HG03457 (cell line): ENCODE results near the gene FAM216B.
"Not testable (repeated sequence)": the region's sequence is repeated elsewhere in the genome, so short reads cannot be mapped to it uniquely, and the experiment has no call there.

Experiments used
- ATAC-seq: cut with Tn5 transposase; IDR thresholded peaks from one replicate; pipeline ENCODE4 v1.9.1; 2021; ENCODE audit warnings: moderate number of reproducible peaks; ENCODE audit not compliant: unreplicated experiment

Gene FAM216B

DNA sequence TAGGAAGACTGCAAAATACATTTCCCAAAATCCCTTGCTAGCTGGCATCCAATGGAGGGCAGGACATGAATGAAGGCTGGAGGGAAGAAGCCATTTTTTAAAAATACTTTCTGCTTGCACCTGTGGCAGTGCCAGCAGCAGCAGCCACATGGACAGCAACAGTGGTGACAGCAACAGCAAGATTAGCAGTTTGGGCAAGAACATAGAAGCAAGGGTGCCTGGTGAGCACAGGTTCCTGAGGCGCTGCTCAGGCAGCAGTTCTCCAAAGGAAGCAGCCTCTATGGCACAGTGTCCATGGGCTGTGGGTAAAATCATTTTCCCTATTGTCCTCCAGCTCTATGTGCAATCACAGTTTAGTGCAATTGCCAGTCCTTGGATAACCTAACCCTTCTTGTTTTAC, 1.3 kb upstream of the FAM216B start:
- ATAC-seq, result no peak

DNA sequence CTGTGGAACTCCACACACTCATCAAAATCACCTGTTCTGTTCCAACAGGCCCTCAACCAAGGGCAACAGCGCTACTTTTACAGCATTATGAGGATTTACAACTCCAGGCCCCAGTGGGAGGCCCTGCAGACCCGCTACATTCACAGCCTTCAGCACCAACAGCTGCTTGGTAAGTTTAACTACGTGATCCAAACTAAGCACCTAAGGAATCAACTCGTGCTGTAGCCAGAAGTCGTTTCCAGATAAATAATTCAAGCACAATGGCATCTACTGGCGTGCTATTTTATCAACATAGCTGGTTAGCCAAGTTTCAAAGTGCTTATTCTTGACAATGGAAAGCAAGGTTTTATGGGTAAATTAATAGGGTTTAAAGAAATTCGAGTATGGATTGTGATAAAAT, 5.3 kb downstream of the FAM216B start:
- no peak for ATAC-seq

DNA sequence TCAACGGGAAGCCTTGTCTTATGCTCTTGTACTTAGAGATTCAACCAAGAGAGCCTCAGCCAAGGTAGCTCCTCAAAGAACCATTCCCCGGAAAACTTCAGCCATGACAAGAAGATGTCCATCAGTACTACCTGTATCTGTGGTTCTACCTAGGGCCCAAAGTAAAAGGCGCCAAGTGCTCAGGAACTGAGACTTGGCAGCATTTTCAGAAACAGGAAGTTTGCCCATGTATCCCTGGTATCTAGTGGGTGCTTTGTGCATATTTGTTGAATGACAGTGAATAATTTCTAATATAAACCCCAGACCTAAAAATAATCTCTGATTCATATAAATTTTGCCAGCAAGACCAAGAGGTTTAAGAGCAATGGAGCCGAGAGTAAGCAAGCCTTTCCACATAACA, 7.2 kb downstream of the FAM216B start:
- ATAC-seq, result no peak

DNA sequence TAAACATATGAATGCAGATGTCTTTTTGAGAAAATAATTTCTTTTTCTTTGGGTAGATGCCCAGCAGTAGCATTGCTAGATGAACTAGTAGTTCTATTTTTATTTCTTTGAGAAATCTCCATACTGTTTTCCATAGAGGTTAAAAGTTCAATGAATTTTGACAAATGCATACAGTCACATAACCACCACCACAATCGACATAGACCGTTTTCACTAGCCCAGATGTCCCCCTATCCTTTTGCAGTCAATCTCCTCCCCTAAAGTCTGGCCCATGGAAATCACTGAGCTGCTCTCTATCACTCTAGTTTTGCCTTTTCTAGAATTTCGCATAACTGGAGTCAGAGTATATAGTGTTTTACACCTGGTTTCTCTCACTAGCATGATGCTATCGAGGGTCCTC, 10.8 kb downstream of the FAM216B start:
- ATAC-seq, result no peak

DNA sequence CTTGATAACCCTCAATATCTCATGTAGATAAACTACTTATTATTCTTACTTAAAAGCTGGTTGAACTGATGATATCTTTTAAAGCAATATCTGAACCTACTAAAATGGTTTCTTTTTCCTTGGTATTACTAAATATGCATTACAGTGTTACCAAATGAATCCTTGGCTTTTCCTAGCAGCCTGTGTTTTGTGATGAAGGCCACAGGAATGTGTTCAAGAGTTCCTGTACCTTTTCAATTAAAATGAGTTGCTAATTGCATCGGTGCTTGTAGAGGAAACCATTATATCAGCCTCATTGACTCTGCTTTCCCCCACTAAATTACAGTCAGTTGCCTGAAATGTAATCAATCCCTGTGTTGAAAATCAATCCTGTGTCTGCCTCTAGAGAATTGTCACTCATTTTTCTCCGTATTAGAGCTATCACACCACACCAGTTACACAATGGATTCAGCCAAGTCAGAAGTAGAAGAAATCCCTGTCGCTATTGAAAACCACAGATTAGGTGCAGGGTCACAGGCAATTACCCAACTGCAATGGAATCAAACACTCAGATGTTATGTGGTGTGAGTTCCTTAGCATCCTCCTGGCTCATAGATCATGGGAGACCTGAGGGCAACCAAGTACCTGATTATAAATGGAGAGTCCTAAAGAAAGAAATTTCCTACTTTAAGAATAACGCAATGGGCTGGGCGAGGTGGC, 13.3 kb downstream of the FAM216B start:
- ATAC-seq, result no peak

DNA sequence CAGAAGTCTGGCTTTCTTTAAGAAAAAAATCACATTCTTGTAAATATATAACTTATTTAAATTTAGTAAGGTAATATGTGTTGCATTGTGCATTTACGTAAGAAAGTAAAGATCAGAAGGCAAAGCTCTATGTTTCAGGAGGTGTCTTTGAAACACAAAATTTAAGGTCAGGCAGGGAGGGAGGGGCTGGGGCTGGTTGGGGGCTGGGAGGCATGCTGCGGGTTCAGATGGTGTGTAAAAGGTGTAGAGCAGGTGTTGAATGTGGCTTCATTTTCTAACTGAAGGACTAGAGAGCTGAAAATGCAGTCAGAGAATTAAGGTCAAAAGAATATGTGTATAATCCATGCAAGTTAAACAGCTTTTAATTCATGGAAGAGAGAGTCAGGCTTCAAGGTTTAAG, 14.3 kb downstream of the FAM216B start:
- no peak for ATAC-seq

DNA sequence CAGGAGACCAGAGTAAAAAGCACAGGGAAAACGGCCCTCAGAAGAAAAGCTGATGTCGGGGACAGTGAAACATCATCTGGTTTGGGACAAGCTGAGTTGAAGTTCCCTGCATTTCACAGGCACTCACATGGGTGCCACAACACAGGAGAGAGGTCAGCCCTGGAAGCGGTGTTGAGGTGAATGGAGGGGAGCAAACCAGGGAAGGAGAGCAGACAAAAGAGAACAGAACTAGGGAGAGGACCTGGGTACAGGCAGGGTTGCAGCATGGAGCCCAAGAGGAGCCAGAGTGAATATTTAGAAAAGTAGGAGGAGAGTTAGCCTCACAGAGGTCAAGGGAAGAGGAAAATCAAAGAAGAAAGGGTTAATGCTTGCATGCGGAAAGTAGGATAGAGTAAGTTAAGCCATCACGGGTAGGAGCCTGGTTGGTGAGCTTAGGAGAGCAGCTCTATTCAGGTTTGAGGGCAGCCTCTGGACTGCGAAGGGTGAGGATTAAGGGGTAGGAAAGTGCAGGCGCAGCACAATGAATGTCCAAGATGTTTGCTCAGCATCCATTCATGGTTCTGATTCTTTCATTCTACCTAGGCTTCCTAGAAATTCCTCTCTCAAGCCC, 15.5 kb downstream of the FAM216B start:
- ATAC-seq, result no peak

DNA sequence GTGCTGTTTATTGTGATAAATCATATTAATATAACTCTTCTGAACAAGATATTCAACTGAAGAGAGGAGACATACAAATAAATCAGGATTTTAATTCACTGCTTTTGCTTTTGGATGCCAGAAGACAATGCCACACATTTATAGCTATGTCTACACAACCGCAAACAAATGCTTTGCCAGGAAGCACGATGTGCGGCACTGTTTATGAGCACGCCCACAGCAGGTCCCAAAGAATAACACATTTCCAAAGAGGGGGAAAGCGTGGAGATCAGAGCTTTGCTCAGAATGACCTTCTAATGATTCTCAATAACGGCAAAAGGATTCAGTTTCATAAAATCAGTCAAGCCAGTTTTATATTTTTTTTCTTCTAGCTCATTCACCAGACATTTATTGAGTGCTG, 16.7 kb downstream of the FAM216B start:
- no peak for ATAC-seq

DNA sequence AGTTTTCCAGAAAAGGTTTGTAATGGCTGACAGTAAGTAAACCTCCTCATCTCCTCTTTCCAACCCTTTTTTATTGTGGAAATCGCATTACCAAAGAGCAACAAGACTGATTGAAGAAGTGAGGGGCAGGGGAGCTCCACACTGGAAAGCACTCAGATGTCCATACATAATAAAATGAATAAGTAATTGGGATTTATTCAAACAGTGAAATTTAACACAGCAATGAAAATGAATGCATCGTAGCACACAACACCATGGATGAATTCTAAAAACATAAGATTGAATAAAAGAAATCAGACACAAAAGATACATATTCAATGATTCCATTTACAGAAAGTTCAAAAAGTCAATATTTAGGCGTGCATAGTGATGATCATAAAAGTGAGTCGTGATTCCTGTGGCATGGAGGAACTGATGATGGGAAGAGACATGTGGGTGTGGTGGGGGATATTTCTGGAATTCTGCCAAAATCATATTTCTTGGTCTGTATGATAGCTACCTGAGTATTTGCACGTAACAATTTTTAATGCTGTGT, 18.8 kb downstream of the FAM216B start:
- ATAC-seq, result no peak

DNA sequence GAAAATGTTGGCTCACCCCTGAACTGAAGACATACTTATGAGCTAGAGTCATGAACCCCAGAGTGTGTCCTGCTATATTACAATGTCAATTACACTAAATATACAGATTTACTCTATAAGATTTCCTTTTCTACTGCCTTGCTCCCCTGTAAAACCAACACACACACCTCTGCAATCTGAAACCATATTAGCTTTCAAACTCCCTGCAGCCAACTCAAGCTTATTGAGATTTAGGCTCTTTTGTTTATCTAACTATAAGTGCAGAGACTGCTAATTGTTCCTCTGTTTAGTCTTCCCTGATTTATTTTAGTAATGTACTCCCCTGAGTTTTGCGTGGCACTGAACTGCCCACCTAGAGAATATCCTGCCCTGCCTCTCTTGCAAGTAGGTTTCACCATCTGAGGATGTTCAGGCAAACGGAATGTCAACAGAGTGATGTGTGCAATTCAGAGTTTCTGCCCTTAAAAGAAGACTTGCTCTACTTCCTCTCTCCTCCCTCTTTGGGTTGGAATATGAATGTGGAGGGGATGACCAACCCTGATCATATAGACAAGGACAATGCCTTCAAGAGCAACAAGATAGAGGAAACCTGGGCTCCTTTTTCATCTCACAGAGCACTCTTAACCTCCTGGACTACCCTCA, 22.3 kb downstream of the FAM216B start:
- no peak for ATAC-seq

DNA sequence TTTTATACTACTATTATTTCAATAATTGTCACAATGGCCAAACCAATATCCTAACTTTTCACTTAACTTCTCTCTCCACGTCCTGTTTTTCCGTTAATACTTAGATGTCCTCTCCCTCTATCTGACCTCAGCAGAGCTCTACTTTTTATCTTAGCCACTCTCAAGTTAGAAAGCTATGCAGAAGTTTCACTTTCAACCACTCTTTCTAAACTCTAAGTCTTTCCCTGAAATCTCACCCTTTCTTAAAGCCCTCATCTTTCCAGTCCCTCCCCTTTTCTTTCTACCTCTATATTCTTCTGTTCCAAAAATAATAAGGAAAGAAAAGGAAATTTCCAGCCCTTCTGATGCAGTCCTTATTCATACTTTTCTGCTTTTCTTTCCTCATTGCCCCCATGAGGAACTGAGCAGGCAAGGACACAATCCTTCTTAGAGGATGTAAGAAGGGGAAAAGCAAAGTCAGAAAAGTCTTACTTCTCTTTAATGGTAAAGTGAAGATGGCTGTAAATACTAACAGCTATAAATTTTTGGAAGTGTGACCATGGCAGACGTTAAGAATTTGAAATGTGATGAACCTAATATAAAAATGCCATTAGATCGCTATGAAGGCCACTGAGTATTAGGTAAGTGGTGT, 23.0 kb downstream of the FAM216B start:
- no peak for ATAC-seq

DNA sequence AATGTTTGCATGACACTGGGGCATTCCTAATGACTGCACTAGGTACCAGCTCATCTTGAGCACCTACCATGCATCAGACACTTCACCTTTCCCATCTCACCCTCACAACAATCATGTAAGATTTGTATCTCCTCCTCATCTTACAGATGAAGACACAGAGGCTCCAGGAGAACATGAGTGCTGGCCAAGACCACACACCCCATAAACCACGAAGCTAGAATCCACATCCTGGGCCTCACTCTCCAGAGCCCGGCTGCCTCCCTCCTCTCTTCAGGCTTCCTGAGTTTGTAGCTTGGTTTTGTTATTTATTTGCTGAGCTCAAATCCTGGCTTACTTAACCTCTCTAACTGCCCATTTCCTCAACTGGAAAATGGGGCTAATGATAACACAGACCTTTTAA, 25.9 kb downstream of the FAM216B start:
- no peak for ATAC-seq

DNA sequence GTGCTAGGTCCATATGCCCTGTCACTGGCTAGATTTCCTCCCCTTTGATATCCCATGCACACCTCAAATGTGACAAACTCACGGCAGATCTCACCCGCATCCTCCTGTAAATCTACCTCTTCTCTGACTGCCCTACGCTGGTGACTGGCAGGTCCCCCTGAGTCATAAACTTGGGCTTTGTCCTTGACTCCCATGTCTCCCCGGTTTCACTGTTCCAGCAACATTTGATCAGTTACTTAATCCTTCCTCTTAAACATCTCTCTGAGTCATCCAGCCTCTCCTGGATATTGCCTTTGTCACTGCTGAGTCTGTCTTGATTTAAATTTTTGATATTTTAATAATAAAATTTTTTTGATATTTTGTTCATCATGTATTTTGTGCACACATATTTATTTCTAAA, 26.5 kb downstream of the FAM216B start:
- no peak for ATAC-seq

DNA sequence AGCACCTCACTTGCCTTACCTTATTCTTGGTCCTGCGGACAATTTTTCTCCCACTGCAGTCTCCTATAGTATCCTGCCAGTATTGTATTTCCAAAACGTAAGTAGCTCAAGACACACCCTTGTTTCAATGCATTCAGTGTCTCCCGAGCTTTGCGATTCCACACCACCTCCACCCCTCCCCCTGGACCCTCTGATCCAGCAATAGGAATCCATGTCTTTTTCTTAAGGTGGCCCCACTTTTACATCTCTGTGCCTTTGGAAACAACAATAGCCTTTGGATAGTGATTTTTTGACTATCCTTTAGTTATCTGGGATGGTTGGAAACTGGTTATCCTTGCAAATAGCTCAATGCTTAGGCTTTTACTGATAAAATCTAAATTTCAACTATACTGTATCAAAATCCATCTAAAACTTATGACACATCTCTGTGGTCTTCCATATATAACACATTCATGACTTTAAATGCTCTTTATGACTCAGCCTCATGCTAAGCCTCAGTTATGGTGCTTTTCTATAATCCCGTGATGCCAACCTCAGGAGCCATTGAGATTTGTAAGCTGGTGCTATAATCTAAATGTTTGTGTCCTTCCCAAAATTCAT, 27.1 kb downstream of the FAM216B start:
- no peak for ATAC-seq

DNA sequence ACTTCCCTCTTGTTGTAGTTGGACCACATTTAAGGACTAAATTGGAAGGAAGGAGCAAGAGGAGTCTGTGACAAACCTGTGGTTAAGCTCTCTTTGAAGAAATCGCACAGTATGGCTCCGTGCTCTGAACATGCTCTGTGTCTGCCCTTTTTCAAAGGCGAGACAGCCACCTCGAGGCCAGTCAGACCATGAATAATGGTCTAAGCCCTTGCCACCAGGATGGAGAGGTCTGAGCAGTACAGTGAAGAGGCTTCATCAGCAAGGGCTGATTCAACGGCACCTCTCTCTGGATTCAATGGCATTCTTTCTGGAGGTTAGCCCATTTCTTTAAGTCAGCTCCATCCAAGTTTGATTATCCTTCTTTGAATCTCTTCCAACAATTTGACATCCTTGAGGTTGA, 30.9 kb downstream of the FAM216B start:
- no peak for ATAC-seq

DNA sequence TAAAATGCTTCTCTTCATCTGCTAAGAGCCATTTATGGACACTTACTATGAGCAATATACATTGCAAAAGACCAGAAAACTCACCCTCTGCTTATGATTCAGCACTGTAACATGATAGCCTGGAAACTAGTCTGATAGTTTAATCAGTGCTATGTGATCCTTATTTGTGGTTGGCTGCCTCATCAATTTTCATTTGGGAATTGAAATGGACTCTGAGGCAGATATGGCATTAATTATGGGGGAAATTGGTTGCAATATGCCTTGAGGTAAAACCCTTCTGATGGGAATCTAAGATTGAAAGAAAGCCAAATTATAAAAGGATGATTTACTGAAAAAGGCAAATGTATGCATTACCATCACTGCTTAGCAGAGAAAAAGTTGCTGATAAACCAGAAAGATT, 33.5 kb downstream of the FAM216B start:
- ATAC-seq, result no peak

DNA sequence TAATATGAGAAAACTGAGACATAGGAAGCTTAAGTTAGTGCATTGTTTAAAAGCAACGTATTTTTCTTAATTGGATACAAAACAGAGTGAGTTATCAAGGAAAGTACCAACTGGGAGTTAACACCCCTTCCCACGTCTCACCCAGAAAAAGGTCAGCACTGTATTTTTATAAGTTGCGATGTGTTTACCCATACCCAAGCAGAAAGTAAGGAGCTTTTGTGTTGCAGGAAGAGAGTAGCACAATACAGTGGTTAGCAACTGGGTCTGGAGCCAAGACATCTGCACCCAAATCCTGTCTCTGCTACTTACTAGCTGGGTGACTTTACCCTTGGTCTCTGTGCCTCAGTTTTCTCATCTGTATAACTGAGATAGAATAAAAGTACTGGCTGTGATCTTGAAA, 34.3 kb downstream of the FAM216B start:
- no peak for ATAC-seq

DNA sequence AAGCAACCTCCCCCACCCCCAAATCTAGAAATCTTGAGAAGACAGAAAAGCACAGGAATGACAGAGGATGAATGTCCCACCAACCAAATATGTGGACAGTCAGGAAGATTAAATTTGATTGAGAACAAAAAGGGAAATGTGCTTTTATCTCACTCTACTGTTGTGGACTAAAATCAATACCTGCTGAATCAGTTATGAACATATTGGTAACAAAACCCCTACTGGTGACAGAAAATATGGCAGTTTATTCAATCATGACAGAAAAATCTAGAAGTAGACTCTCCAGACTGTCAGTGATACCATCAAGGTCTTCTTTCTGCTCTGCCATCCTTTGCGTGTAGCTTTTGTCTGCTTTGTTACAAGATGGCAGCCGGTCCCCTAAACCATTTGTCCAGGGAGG, 35.2 kb downstream of the FAM216B start:
- ATAC-seq, result no peak

DNA sequence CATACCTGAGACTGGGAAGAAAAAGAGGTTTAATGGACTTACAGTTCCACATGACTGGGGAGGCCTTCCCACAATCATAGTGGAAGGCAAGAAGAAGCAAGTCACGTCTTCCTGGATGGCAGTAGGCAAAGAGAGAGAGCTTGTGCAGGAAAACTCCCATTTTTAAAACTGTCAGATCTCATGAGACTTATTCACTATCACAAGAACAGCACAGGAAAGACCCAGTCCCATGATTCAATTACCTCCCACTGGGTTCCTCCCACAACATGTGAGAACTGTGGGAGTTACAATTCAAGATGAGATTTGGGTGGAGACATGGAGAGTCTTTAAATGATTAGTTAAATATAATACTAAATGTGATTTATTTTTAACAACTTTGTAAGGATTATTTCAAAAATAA, 38.3 kb downstream of the FAM216B start:
- ATAC-seq, result not testable (repeated sequence)

DNA sequence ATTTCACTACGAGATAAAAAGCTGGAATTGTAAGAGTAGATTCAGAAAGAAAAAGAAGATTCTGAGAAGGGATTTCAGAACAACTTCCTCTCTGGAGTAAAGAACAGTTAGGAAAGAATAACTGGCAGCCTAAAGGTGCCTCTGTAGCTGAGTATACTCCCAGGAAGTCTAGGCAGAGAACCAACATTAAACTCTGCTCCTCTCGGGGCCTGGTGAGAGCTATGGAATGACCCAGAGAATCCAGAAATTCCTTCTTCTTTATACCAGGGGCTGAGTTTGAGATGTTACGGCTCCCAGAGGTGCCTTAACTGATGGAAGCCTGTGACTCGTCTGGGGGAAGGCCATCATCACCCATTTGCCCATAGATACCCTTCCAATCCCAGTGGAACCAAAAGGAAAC, 39.1 kb downstream of the FAM216B start:
- ATAC-seq, result no peak

DNA sequence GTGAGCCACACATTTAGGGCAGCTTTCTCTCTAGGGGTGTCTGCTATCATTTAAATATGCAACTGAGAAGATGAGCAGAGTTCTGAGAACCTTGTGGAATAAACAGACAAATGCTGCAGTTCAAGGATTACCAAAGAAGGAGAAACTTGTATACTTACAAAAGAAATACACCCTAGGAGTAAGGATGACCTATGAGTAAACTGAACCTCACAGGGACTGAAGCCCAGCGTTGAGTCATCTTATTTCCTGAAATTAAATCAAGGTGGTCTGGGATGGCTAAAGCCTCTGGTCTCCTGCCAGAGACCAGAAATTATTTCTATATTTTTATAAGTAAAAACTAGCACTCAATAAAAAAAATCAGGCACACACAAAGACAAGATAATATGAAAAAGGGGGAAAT, 40.1 kb downstream of the FAM216B start:
- ATAC-seq, result no peak
